Measurements from ENCODE around the gene WDPCP.
"Not testable (repeated sequence)": the region's sequence is repeated elsewhere in the genome, so short reads cannot be mapped to it uniquely, and the experiment has no call there.

Gene WDPCP

DNA sequence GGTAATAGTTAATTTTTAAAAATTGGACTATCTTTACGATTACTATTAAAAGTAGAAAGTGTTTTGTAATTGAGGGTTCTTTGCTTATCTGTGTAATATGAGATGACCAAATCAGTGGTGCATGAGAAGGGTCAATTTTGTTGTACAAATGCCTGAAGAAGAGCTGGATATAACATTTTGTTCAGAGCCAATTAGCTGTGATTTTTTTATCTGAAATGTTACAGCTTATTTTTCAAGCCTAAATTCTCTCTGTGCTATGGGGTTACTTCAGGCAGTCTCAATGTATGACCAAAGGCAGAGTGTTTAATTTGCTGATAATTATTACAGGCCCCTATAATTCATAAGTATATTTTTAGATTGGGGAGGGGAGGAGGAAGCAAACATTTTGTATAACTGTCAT, 495.9 kb downstream of the WDPCP start:
- DNase-seq, result no peak

DNA sequence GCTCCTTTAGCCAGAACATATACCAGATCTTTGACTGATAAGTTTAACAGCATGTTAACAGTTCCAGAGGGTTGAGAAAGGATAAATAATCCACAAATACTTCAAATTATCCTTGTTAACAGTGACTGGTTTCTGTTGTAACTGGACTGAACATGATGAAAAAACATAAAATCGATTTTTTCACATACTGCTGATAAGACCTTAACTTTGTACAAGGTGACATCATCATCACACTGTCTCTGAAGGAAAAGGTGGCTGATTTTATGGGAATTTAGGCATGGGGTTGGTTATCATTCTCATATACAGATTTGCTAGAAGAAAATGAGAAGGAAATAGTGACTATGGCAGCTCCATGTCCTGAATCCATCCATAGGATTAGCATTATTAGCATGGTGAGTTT, 501.6 kb downstream of the WDPCP start:
- DNase-seq, result no peak

DNA sequence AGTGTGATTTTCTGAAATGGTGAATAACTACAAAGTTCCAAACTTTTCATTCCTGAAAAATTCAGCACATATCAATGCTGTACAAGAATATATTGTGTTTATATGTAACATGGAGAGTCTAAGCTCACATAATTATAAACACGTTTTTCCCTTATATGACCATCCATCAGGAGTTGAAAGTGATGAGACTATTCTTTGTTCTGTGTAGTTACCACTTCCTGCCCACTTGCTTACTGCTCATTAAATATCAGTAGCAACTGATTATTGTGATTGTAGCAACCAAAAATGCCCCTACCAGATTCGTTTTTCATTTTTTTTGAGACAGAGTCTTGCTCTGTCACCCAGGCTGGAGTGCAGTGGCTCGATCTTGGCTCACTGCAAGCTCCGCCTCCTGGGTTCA, 506.9 kb downstream of the WDPCP start:
- DNase-seq, result no peak

DNA sequence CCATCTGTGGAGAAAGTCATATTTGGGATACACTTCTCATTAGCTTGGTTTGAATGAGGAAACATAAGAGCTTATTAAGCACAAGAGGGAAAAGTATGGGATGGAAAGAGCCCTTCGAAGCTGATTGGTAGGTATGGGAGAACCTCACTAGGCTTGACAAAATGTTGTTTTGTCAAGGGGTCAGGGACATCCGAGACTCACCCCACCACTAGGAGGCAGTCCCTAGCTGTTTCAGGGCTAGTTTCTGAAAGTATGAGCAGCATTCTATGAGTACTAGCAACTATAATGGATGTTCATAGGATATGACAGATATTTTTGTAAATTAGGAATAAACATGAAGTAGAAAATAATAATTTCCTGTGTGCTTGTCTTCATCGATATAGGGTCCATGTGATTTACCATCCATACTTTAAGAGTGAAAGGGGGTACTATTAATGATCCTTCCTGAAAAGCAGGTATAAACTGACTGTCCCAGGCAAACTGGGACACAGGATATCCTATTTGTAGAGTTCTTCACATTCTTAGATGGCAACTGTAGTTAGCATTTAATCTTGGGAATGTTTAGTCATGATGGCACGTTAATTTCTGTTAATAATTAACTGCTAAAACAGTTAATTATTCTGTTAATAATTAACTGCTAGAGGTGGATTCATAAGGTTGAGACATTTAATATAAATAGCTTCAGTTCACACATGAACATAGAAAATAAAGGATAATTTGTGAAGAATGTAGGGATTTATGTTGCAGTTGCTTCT, 509.2 kb downstream of the WDPCP start:
- DNase-seq, result no peak

DNA sequence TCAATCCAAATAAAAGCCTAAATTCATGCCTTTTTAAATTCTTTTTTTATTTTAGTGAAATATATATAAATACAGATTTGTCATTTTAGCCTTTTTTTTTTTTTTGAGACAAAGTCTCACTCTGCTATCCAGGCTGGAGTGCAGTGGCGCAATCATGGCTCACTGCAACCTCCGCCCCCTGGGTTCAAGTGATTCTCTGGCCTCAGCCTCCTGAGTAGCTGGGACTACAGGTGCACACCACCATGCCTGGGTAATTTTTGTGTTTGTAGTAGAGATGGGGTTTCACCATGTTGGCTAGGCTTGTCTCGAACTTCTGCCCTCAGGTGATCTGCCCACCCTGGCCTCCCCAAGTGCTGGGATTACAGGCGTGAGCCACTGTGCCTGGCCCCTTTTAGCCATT, 513.9 kb downstream of the WDPCP start:
- DNase-seq, result not testable (repeated sequence)

DNA sequence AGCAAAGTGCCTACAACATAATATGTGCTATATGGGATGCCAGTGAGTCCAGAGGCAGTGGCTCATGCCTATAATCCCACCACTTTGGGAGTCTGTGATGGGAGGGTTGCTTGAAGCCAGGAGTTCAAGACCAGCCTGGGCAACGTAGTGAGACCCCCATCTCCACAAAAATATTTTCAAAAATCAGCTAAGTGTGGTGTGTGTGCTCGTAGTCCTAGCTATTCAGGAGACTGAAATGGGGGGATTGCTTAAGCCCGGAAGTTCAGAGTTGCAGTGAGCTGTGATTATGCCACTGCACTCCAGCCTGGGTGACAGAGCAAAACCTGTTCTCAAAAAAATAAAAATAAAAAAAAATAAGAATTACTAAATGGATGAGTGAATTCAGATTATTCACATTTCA, 514.3 kb downstream of the WDPCP start:
- DNase-seq, result no peak

DNA sequence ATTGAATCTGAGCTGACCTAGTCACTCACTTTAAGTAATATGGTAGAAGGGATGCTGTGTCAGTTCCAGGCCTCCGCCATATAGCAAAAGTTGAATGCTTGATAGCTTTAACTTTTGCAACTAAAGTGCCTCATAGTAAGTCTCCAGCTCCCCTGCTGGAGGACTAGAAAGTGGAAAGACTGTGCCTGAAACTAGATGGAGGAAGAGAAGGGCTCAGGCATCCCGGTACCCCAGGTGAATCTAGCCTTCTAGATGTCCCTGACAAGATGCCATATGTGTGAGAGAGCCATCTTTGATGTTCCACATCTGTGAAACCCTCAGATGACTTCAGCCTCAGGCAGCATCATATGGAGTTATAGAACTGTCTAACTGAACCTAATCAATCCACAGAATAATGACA, 516.6 kb downstream of the WDPCP start:
- DNase-seq, result no peak
